Loucy (cell line): ENCODE measurements around the gene PGAP6.

Experiments
- EZH2phosphoT487 ChIP-seq: fragments of 200-600 bp; IDR thresholded peaks from 2 replicates; pipeline ENCODE4 v1.6.1; 2018; ENCODE audit warnings: antibody characterized with exemption, mild to moderate bottlenecking, moderate library complexity, borderline replicate concordance
- TF ChIP-seq, protein P1 (sequence below): fragments of 200-600 bp; sonication (generic); conservative IDR thresholded peaks from 2 replicates; pipeline ENCODE4 v1.5.1; 2014; ENCODE audit warnings: mild to moderate bottlenecking, antibody characterized with exemption, low read length

DNA sequence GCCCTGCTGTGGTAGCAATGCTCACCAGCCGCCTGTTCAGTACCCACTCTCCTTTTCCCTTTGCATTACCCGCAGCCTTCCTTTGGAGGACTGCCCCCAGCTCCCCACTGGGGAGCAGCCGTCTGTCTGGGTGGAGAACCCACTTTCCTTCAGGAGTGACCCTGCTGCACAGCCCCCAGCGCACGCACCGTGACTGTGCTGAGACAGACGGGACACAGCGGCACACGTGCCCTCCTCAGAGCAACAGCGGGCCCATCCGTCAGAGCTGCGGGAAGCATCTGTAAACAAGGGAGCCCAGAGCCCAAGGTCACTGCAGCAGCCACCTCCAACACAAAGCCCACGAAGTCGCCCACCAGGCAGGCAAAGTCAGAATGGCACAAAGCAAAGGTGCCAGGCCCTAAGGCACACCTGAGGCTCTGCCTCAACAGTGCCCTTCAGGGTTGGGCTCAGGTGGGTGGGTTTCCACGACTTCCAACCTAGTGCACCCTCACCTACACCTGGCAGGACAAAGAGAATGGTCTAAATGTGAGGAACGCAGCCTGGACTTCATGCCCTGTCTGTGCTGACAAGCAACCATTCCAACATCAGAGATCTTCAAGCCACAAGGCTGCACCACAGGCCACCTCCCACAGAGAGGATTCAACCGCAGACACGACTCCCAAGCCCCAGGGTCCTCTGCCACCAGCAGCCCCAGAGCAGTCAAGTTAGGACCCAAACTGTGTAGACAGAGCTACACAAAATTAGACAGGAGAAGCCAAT is 39.1 kb downstream of the PGAP6 start:
- TF ChIP-seq, protein P1, sequence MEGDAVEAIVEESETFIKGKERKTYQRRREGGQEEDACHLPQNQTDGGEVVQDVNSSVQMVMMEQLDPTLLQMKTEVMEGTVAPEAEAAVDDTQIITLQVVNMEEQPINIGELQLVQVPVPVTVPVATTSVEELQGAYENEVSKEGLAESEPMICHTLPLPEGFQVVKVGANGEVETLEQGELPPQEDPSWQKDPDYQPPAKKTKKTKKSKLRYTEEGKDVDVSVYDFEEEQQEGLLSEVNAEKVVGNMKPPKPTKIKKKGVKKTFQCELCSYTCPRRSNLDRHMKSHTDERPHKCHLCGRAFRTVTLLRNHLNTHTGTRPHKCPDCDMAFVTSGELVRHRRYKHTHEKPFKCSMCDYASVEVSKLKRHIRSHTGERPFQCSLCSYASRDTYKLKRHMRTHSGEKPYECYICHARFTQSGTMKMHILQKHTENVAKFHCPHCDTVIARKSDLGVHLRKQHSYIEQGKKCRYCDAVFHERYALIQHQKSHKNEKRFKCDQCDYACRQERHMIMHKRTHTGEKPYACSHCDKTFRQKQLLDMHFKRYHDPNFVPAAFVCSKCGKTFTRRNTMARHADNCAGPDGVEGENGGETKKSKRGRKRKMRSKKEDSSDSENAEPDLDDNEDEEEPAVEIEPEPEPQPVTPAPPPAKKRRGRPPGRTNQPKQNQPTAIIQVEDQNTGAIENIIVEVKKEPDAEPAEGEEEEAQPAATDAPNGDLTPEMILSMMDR: no peak
- no peak for TF ChIP-seq EZH2phosphoT487
